GM12892 (cell line): ENCODE measurements around the gene ITGB4.

Source experiments
- POLR2A ChIP-seq: IDR thresholded peaks from 2 replicates; pipeline ENCODE4 v1.6.1; 2011; ENCODE audit warnings: low read depth, low read length, control low read depth
- POLR2AphosphoS5 ChIP-seq: IDR thresholded peaks from 2 replicates; pipeline ENCODE4 v1.6.1; 2011; ENCODE audit warnings: low read depth, low read length, control low read depth
- TAF1 ChIP-seq: IDR thresholded peaks from 2 replicates; pipeline ENCODE4 v1.6.1; 2011; ENCODE audit warnings: low read depth, mild to moderate bottlenecking, control low read depth, low read length, borderline replicate concordance

DNA sequence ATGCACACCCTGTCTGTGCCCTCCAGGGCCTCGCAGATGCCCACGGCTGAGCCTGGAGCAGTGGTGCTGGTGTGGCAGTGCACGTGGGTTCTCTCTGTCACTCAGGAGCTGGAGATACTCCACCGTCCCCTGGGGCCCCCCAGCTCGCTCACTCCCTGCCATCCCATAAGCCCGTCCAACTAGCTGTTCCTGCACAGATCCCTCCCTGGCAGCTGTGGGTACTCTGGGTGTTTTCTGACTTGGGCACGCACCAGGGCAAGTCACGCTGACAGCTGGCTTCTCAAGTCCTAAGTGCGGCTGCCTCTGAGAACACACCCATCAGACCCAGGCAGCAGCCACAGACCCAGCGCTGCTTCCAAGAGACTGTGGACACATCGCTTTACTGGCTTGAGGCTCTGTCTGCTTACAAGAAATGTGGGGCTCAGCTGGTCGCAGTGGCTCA, 25.4 kb upstream of the ITGB4 start:
- TF ChIP-seq POLR2AphosphoS5 = no peak
- no peak for TF ChIP-seq POLR2A
- TF ChIP-seq TAF1 = no peak
